ENCODE data around the gene GSTO2.

DNA sequence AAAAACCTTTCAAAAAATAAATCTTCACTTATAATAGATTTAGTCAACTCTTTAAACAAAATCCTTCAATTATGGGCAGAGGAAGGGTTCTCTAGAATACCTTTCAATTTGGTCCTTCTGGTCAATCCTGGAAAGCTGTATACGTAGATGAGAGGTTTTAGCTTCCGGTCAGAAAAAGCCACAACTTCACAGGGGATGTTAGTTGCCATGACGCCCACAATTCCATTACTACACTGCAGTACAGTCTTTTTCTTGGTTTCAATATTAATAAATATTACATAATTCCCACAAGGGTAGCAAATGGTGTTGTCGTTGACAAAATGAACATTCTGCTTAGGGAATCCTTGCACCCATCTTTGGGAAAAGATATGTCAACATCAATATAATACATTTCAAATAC is 38.5 kb upstream of the GSTO2 start:
- TF ChIP-seq, protein P1, sequence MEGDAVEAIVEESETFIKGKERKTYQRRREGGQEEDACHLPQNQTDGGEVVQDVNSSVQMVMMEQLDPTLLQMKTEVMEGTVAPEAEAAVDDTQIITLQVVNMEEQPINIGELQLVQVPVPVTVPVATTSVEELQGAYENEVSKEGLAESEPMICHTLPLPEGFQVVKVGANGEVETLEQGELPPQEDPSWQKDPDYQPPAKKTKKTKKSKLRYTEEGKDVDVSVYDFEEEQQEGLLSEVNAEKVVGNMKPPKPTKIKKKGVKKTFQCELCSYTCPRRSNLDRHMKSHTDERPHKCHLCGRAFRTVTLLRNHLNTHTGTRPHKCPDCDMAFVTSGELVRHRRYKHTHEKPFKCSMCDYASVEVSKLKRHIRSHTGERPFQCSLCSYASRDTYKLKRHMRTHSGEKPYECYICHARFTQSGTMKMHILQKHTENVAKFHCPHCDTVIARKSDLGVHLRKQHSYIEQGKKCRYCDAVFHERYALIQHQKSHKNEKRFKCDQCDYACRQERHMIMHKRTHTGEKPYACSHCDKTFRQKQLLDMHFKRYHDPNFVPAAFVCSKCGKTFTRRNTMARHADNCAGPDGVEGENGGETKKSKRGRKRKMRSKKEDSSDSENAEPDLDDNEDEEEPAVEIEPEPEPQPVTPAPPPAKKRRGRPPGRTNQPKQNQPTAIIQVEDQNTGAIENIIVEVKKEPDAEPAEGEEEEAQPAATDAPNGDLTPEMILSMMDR (IDR thresholded peaks at IDR 0.05; ENCODE audit: borderline replicate concordance, extremely low read depth, low read length, poor library complexity, severe bottlenecking), result no peak
- no peak for TF ChIP-seq EZH2 (IDR thresholded peaks at IDR 0.05; ENCODE audit: borderline replicate concordance, low read depth, low read length, severe bottlenecking)
